HG02571 (cell line): ENCODE data around the gene ARFGAP2.

Experiments
- ATAC-seq: cut with Tn5 transposase; IDR thresholded peaks from one replicate; pipeline ENCODE4 v1.9.1; 2021; ENCODE audit warnings: mild to moderate bottlenecking, moderate library complexity; ENCODE audit not compliant: unreplicated experiment

The ARFGAP2 gene

GRCh38 chr11:47152126-47152952, 24.3 kb downstream of the ARFGAP2 start:
- ATAC-seq = no peak

GRCh38 chr11:47149782-47150181, 26.9 kb downstream of the ARFGAP2 start:
- ATAC-seq = no peak

- ATAC-seq = no peak
Observed at GRCh38 chr11:47148903-47149531, 27.7 kb downstream of the ARFGAP2 start.

- ATAC-seq = no peak
Observed at GRCh38 chr11:47148270-47148669, 28.4 kb downstream of the ARFGAP2 start.

- no peak for ATAC-seq
Observed at GRCh38 chr11:47147681-47148080, 29.0 kb downstream of the ARFGAP2 start.

- ATAC-seq = no peak
Observed at GRCh38 chr11:47147250-47147649, 29.4 kb downstream of the ARFGAP2 start.

- no peak for ATAC-seq
Observed at GRCh38 chr11:47144541-47144940, 32.1 kb downstream of the ARFGAP2 start.

- no peak for ATAC-seq
Observed at GRCh38 chr11:47143322-47143721, 33.4 kb downstream of the ARFGAP2 start.

- no peak for ATAC-seq
Observed at GRCh38 chr11:47139878-47140277, 36.8 kb downstream of the ARFGAP2 start.

- ATAC-seq = no peak
Observed at GRCh38 chr11:47137476-47137875, 39.2 kb downstream of the ARFGAP2 start.

GRCh38 chr11:47136921-47137320, 39.8 kb downstream of the ARFGAP2 start:
- ATAC-seq = no peak

GRCh38 chr11:47136327-47136726, 40.4 kb downstream of the ARFGAP2 start:
- no peak for ATAC-seq

GRCh38 chr11:47132981-47133380, 43.7 kb downstream of the ARFGAP2 start:
- ATAC-seq = no peak

GRCh38 chr11:47132490-47132889, 44.2 kb downstream of the ARFGAP2 start:
- no peak for ATAC-seq

- ATAC-seq = no peak
Observed at GRCh38 chr11:47131136-47131535, 45.5 kb downstream of the ARFGAP2 start.

GRCh38 chr11:47130543-47130942, 46.1 kb downstream of the ARFGAP2 start:
- no peak for ATAC-seq

GRCh38 chr11:47127213-47127612, 49.5 kb downstream of the ARFGAP2 start:
- ATAC-seq = no peak

GRCh38 chr11:47125083-47125482, 51.6 kb downstream of the ARFGAP2 start:
- no peak for ATAC-seq

- ATAC-seq = no peak
Observed at GRCh38 chr11:47124675-47125074, 52.0 kb downstream of the ARFGAP2 start.

GRCh38 chr11:47123094-47123493, 53.6 kb downstream of the ARFGAP2 start:
- no peak for ATAC-seq

- ATAC-seq = no peak
Observed at GRCh38 chr11:47121731-47122130, 54.9 kb downstream of the ARFGAP2 start.

- ATAC-seq = no peak
Observed at GRCh38 chr11:47121056-47121455, 55.6 kb downstream of the ARFGAP2 start.
